ENCODE data around the gene SRC.

GRCh38 chr20:37380864-37381579, 35.1 kb downstream of the SRC start:
- TF ChIP-seq FOXP2 (optimal IDR thresholded peaks at IDR 0.05; ENCODE audit: borderline replicate concordance, extremely low read depth, extremely low read length, insufficient read depth) (no peak), REST (IDR thresholded peaks at IDR 0.05; ENCODE audit: insufficient read depth in 1 of 2, low read depth in 2 of 2, low read length in 2 of 2) (no peak)
